IMR-90 (cell line): Measurements from ENCODE around the gene MAP2. TPM values are rescaled to one million over a fixed set of nuclear protein-coding genes. Genes with fewer than 3 reads are reported as not detected.

Source experiments
- ATAC-seq: fragments of 200-7000 bp; cut with Tn5 transposase; 2 replicates; pipeline ENCODE4 v1.9.1; 2020; ENCODE audit warnings: low read depth, mild to moderate bottlenecking, moderate library complexity
- BruUV-seq: library from RNA; stranded (reverse); fragments of 400-500 nt; replicated peaks from 2 replicates; lab custom pipeline; 2021; lab: Mats Ljungman, UMichigan
- CTCF ChIA-PET: fragments of 300-600 bp; formaldehyde crosslinking; extraction: SDS; loops from one replicate; lab custom pipeline; 2021; ENCODE audit warnings: antibody characterized with exemption; lab: Yijun Ruan, JAX
- POLR2A ChIA-PET: fragments of 300-600 bp; sonication (Branson Sonifier 250); formaldehyde crosslinking; loops from one replicate; lab custom pipeline; 2022; ENCODE audit warnings: antibody characterized with exemption; ENCODE audit not compliant: unreplicated experiment; lab: Charles Lee
- DNase-seq: peaks from one replicate; pipeline ENCODE4 v3.0.0; 2013
- H2AFZ ChIP-seq: replicated peaks from 2 replicates; pipeline ENCODE3; 2013; ENCODE audit warnings: low read length, mild to moderate bottlenecking; ENCODE audit not compliant: poor library complexity
- H2AK5ac ChIP-seq: 2 replicates; pipeline ENCODE4 v1.6.1; 2013; ENCODE audit warnings: low read depth, low read length, inconsistent platforms
- H2AK9ac ChIP-seq: replicated peaks from 2 replicates; pipeline ENCODE3; 2013; ENCODE audit warnings: mild to moderate bottlenecking, low read depth, low read length, moderate library complexity; ENCODE audit not compliant: poor library complexity
- H2BK120ac ChIP-seq: 2 replicates; pipeline ENCODE4 v1.6.1; 2013; ENCODE audit warnings: low read depth, low read length, inconsistent platforms
- H2BK15ac ChIP-seq: 3 replicates; pipeline ENCODE4 v1.6.1; 2013; ENCODE audit warnings: low read depth, low read length, inconsistent platforms
- H2BK20ac ChIP-seq: 2 replicates; pipeline ENCODE4 v1.6.1; 2013; ENCODE audit warnings: low read depth, mild to moderate bottlenecking, inconsistent platforms, low read length, moderate library complexity
- H2BK5ac ChIP-seq: 2 replicates; pipeline ENCODE4 v1.6.1; 2013; ENCODE audit warnings: mild to moderate bottlenecking, low read depth, low read length, inconsistent platforms; ENCODE audit not compliant: poor library complexity, severe bottlenecking
- H3K14ac ChIP-seq: replicated peaks from 2 replicates; pipeline ENCODE4 v1.6.1; 2013; ENCODE audit warnings: low read depth, low read length, inconsistent platforms
- H3K18ac ChIP-seq: 2 replicates; pipeline ENCODE4 v1.6.1; 2013; ENCODE audit warnings: low read depth, low read length, control low read depth
- H3K23ac ChIP-seq: 2 replicates; pipeline ENCODE4 v1.6.1; 2013; ENCODE audit warnings: low read depth, low read length, inconsistent platforms
- H3K27ac ChIP-seq: 2 replicates; pipeline ENCODE4 v1.5.1; 2013; ENCODE audit warnings: mild to moderate bottlenecking, control low read depth, low read length; ENCODE audit not compliant: insufficient read depth
- H3K27me3 ChIP-seq: 2 replicates; pipeline ENCODE4 v1.6.1; 2013; ENCODE audit warnings: low read length; ENCODE audit not compliant: control insufficient read depth, insufficient read depth
- H3K36me3 ChIP-seq: 2 replicates; pipeline ENCODE4 v1.6.1; 2013; ENCODE audit warnings: low read length, mixed read lengths; ENCODE audit not compliant: control insufficient read depth, insufficient read depth
- H3K4ac ChIP-seq: 2 replicates; pipeline ENCODE4 v1.6.1; 2013; ENCODE audit warnings: low read depth, low read length, inconsistent platforms
- H3K4me1 ChIP-seq: 2 replicates; pipeline ENCODE4 v1.6.1; 2013; ENCODE audit warnings: low read length, mixed read lengths; ENCODE audit not compliant: control insufficient read depth, insufficient read depth
- H3K4me2 ChIP-seq: 2 replicates; pipeline ENCODE4 v1.6.1; 2013; ENCODE audit warnings: low read depth, mild to moderate bottlenecking, control low read depth, low read length, moderate library complexity
- H3K4me3 ChIP-seq: 2 replicates; pipeline ENCODE4 v1.5.1; 2013; ENCODE audit warnings: low read depth, mild to moderate bottlenecking, control low read depth, low read length, moderate library complexity; ENCODE audit not compliant: insufficient read depth
- H3K56ac ChIP-seq: 2 replicates; pipeline ENCODE4 v1.6.1; 2013; ENCODE audit warnings: low read length, inconsistent platforms; ENCODE audit not compliant: insufficient read depth; ENCODE audit errors: extremely low read depth
- H3K79me1 ChIP-seq, 2 experiments: 2 replicates each; pipeline ENCODE4 v1.6.1; 2013; ENCODE audit warnings: low read length in 2 of 2, inconsistent platforms in 1 of 2, low read depth in 1 of 2
- H3K9ac ChIP-seq: 2 replicates; pipeline ENCODE4 v1.6.1; 2013; ENCODE audit warnings: low read depth, low read length, control low read depth
- H3K9me1 ChIP-seq: 2 replicates; pipeline ENCODE4 v1.6.1; 2013; ENCODE audit warnings: low read length, inconsistent platforms; ENCODE audit not compliant: insufficient read depth
- H3K9me3 ChIP-seq: 2 replicates; pipeline ENCODE4 v1.6.1; 2013; ENCODE audit warnings: low read length; ENCODE audit not compliant: control insufficient read depth, insufficient read depth
- H4K20me1 ChIP-seq: 2 replicates; pipeline ENCODE4 v1.6.1; 2013; ENCODE audit warnings: low read length, inconsistent platforms; ENCODE audit not compliant: insufficient read depth
- H4K5ac ChIP-seq: 2 replicates; pipeline ENCODE4 v1.6.1; 2013; ENCODE audit warnings: mild to moderate bottlenecking, low read depth, low read length, control low read depth
- H4K8ac ChIP-seq, 2 experiments: 2 replicates each; pipeline ENCODE4 v1.6.1; 2013; ENCODE audit warnings: low read depth in 2 of 2, low read length in 2 of 2, control low read depth in 1 of 2, inconsistent platforms in 1 of 2
- H4K91ac ChIP-seq: 2 replicates; pipeline ENCODE4 v1.6.1; 2013; ENCODE audit warnings: low read depth, low read length, inconsistent platforms; ENCODE audit not compliant: insufficient read depth
- BHLHE40 ChIP-seq: fragments of 150-350 bp; IDR thresholded peaks from 2 replicates; pipeline ENCODE4 v1.6.1; 2016; ENCODE audit warnings: mild to moderate bottlenecking, low read depth, low read length
- CHD1 ChIP-seq: IDR thresholded peaks from 2 replicates; pipeline ENCODE4 v1.6.1; 2012; ENCODE audit warnings: low read depth, low read length, improper control_type of control experiment
- FOS ChIP-seq: fragments of 150-350 bp; IDR thresholded peaks from 2 replicates; pipeline ENCODE4 v1.6.1; 2016; ENCODE audit warnings: low read depth, low read length
- MAFK ChIP-seq: IDR thresholded peaks from 2 replicates; pipeline ENCODE4 v1.6.1; 2012; ENCODE audit warnings: low read depth, low read length, improper control_type of control experiment
- MAZ ChIP-seq: IDR thresholded peaks from 2 replicates; pipeline ENCODE4 v1.6.1; 2012; ENCODE audit warnings: low read depth, mild to moderate bottlenecking, low read length, improper control_type of control experiment, moderate library complexity, borderline replicate concordance
- NFE2L2 ChIP-seq: fragments of 150-350 bp; IDR thresholded peaks from 2 replicates; pipeline ENCODE4 v1.6.1; 2016; ENCODE audit warnings: low read depth, mild to moderate bottlenecking, low read length
- POLR2A ChIP-seq: IDR thresholded peaks from 2 replicates; pipeline ENCODE4 v1.6.1; 2012; ENCODE audit warnings: mild to moderate bottlenecking, low read depth, low read length
- RCOR1 ChIP-seq: IDR thresholded peaks from 2 replicates; pipeline ENCODE4 v1.6.1; 2012; ENCODE audit warnings: mild to moderate bottlenecking, low read length, improper control_type of control experiment; ENCODE audit not compliant: insufficient replicate concordance
- RFX5 ChIP-seq: IDR thresholded peaks from 2 replicates; pipeline ENCODE4 v1.8.0; 2012; ENCODE audit warnings: low read depth, mild to moderate bottlenecking, low read length, moderate library complexity
- WGBS, 2 experiments: methylation state at CpG; one replicate each; pipeline versions ENCODE4 v1.1.5 to v1.1.7; 2013; ENCODE audit warnings: missing lambda C conversion rate in 2 of 2; ENCODE audit not compliant: insufficient read length in 1 of 2; ENCODE audit errors: extremely low coverage in 2 of 2; 5-methylcytosine and 5-hydroxymethylcytosine counted together
- dilution Hi-C: fragments of 300-500 bp; cut with HindIII; formaldehyde crosslinking; loops from one replicate; pipeline ENCODE4 v1.14.3; 2018; ENCODE audit warnings: low sequenced_read_pairs; ENCODE audit not compliant: unreplicated experiment
- in situ Hi-C: fragments of 300-500 bp; cut with MboI; formaldehyde crosslinking; loops from 3 replicates; pipeline ENCODE4 v1.14.3; 2019; ENCODE audit warnings: low sequenced_read_pairs, inconsistent platforms, mixed read lengths
- intact Hi-C: fragments of 100-400 bp; cut with micrococcal nuclease; formaldehyde crosslinking; loops from 2 replicates; pipeline ENCODE4 v1.10.0; 2022
- polyA plus RNA-seq, 3 experiments: library from polyadenylated mRNA; depleted of rRNA; stranded (reverse); fragments of >200 nt; gene quantifications; 2 replicates each; pipeline ENCODE4 v1.2.3, GENCODE V29; 2012; ENCODE audit warnings: low replicate concordance in 1 of 3
- total RNA-seq: library from RNA; depleted of rRNA; stranded (reverse); fragments of >200 nt; gene quantifications from 2 replicates; pipeline ENCODE4 v1.2.3, GENCODE V29; 2012

MAP2 gene
- total and polyA plus RNA-seq, 2 of the 4 experiments (the other 2 are of a cell fraction), result 0.29 to 0.36 TPM

DNA sequence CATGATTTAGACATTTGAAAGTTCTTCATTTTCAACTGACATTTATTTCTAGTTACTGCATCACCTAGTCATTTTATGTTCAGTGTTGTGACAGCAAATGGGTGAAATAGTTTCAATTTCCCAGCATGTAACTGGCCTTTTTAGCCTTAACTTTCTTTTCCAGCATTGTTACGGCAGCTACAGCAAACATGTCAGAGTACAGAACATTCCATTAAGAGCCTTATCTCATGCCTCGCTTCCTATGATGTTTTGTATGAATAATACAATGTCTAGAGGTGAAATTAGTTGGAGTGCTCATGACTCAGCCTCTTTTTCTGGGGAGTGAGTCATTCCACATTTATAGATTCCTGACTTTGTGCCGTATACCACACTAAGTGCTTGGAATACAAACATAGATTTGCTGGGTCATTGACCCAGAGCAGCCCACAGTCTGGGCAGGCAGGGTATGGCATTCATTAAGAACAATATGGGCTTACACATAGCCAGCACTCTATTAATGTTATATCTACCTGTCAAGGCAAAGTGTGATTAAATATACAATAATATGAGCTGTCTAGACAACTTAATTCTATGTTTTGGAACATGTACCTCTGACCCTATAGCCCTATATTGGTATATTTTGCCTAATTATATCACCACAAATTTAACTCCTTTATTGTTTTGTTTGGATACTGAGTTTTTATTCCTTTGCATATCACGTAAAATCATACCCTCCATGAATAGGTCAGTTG is 72.2 kb downstream of the MAP2 start:
- Histone ChIP-seq H3K56ac (no peak overlapping the region), H3K36me3 (no peaks in the 10 kb centered on the region), H3K4me2 (peak overlapping the region; percentile 50; the same call in 1 of the 2 replicates), H3K9me3 (peaks cover 6% of the 10 kb centered on the region), H3K4ac (no peak overlapping the region), H2BK120ac (no peak overlapping the region; the same call in 1 of the 2 replicates), H4K8ac (no peak overlapping the region), H2AFZ (no peak overlapping the region), H3K79me1 (no peaks in the 10 kb centered on the region), H4K5ac (no peak overlapping the region), H3K9me1 (no peaks in the 10 kb centered on the region), H3K4me1 (peaks cover 2% of the 10 kb centered on the region; the same call in 1 of the 2 replicates), H2BK20ac (0 out of 2 replicates have a peak overlapping the region, but pooled peaks have one; percentile 6), H4K20me1 (no peaks in the 10 kb centered on the region), H3K18ac (no peak overlapping the region), H3K27ac (no peak overlapping the region), H3K9ac (no peak overlapping the region), H4K91ac (no peak overlapping the region), H2AK5ac (no peak overlapping the region), H3K14ac (no peak overlapping the region), H3K4me3 (no peak overlapping the region), H2AK9ac (no peak overlapping the region), H2BK15ac (0 out of 3 replicates have a peak overlapping the region, but pooled peaks have one; percentile 6), H3K27me3 (no peaks in the 10 kb centered on the region), H2BK5ac (peak overlapping the region; percentile 67), H3K23ac (no peak overlapping the region)
- peak; percentile 97 for ATAC-seq
- intact Hi-C loops, result loop anchor here (1.0 to 2.0 kb wide), 2 partner anchors 23 to 30 kb away; no protein-coding TSS in a partner anchor
- TF ChIP-seq CHD1 (0 out of 2 replicates have a peak, but pooled peaks have one; percentile 79), BHLHE40 (peak; percentile 48; the same call in 1 of the 2 replicates), RCOR1 (peak; percentile 47), POLR2A (no peak), MAZ (peak; percentile 34; the same call in 1 of the 2 replicates), MAFK (peak; percentile 60), RFX5 (no peak), FOS (peak; percentile 99), NFE2L2 (peak; percentile 93)
- dilution Hi-C loops, result no loop called here
- in situ Hi-C loops, result no loop called here
- POLR2A ChIA-PET, result no interaction called here
- DNase-seq, result peak; percentile 98
- BruUV-seq, result no TSS peak
- CTCF ChIA-PET, result no interaction called here
- no CpG with 5 or more reads among the region's 4 CpGs for WGBS, 2 experiments
